GM19043 (cell line): ENCODE results near the gene FNBP1.

Source experiments
- ATAC-seq: cut with Tn5 transposase; IDR thresholded peaks from one replicate; pipeline ENCODE4 v1.9.1; 2021; ENCODE audit warnings: low read depth; ENCODE audit not compliant: unreplicated experiment

FNBP1 gene

DNA sequence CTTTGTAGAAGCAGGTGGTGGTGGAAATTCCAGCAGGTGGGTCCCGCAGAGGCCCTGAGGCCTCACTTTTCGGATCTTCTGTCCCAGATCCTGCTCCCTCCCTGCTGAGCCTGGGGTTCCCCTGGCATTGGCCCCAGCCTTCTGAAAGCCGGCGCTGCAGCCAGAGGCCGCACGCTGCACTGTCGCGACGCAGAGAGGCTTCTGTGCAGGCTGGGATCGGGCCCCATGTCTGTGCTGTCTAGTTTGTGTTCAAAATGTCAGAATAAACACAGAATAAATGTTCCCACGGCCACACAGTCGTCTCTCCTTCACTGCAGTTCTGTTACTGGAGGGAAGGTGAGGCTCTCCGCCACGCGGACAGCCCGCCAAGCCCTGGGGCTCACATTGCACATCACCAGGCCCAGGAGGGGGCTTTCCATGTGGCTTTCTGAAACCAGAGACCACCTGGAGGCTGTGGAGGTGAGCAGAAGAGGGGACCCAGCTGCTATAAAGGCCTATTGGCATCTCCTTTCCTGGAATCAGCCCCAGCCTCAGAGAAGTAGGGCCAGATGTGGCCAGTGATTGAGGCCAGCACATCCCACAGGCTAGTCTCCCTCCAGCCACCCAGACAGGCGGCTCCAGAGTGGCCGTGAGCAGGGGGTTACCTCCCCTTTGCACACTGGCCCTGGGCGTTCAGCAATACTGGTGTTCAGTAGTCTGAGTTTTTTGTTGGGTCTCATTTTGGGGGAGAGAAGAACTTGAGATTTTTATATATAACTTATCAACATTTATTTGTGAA, 161.3 kb downstream of the FNBP1 start:
- no peak for ATAC-seq

GRCh38 chr9:129880654-129881546, 162.1 kb downstream of the FNBP1 start:
- no peak for ATAC-seq

DNA sequence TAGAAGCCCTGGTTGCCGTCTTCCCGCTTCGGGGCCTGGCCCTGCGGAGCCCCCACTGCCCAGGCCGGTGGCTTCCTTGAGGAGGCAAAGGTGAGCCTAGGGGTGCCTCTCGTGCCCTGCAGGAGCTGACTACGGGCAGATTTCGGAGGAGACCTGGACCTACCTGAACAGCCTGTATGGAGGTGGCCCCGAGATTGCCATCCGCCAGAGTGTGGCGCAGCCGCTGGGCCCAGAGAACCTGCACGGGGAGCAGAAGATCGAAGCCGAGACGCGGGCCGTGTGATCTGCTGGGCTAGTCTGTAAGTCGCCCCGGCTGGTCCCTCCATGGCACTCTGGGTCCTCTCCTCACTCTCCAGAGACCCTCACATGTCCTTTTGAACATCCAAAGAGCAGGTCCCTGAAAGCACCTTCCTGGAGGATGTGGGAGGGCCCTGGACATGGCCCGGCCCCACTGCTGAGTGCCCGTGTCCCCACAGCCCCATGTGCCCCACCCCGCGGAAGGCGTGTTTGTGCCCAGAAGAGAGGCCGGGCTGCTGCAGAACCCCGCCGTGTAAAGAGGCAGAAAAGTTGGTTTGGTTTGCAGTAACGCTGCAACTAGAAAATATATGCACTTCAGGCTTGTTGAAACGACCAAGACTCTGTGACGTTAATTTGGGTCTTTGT, 162.9 kb downstream of the FNBP1 start:
- no peak for ATAC-seq

DNA sequence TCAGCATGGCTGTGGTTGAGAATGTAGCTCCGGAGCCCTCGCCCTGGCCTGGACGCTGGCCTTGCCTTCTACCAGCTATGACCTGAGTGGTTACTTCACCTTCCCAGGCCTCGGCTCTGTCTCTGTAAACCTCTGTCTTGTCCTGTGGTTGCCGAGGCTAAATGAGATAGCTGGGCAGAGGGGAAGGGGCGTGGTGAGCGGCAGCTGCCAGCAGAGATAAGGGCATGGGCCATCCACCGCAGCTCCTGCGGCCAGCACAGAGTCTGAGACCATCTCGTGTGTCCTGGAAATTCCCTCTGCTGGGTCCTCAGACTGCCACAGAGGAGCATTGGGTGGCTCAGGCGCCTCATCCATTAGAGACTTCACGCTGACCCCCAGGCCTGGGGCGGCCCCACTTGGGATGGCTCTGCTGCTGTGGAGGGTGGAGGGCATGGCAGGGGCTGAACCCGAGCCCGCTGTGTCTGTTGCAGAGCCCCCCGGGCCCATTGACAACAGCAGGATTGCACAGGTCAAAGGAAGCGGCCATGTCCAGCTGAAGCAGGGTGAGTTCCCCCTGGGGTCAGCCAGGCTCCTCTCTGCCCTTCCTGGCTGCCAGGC, 163.8 kb downstream of the FNBP1 start:
- no peak for ATAC-seq

GRCh38 chr9:129878291-129878690, 164.7 kb downstream of the FNBP1 start:
- ATAC-seq: no peak

GRCh38 chr9:129876815-129877214, 166.2 kb downstream of the FNBP1 start:
- no peak for ATAC-seq

DNA sequence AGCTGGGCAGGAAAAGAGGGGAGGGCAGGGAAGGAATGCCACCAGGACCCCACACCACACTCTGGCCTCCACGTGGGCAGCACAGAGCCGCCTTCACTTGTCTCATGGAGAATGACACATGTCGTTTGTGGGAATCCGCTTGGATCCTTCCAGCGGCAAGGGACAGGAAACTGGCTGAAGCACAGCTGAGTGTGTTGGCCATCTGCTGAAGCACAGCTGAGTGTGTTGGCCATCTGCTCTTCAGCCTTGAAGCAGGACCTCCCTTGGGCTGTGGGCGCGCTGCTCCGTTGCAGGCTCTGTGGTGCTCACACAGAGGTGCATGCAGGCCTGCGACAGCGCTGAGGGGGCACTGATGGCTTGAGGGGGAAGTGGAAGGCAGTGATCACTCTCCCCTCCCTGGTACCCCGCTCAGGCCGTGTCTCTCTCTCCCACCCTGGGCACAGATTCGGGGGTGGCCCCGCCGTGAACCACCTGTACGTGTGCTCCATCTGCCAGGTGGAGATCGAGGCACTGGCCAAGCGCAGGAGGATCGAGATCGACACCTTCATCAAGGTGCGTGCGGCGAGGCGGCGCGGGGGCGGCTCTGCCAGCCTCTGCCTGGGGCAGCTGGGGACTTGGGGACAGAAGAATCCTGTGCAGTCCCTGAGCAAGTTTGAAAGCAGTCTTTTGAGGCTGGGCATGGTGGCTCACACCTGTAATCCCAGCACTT, 167.1 kb downstream of the FNBP1 start:
- no peak for ATAC-seq

DNA sequence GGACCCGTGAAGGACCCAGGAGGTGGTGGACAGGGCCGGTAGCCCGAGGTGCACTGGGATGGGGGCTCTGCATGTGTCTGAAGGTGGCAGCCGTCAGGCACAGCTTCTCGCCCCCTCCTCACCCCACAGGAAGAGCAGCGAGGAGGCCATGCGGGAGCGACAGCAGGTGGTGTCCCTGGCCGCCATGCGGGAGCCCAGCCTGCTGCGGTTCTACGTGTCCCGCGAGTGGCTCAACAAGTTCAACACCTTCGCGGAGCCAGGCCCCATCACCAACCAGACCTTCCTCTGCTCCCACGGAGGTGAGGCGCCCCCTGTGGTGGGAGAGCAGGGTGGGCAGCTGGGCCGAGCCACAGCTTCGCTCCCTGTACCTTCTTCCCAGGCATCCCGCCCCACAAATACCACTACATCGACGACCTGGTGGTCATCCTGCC, 167.8 kb downstream of the FNBP1 start:
- no peak for ATAC-seq

DNA sequence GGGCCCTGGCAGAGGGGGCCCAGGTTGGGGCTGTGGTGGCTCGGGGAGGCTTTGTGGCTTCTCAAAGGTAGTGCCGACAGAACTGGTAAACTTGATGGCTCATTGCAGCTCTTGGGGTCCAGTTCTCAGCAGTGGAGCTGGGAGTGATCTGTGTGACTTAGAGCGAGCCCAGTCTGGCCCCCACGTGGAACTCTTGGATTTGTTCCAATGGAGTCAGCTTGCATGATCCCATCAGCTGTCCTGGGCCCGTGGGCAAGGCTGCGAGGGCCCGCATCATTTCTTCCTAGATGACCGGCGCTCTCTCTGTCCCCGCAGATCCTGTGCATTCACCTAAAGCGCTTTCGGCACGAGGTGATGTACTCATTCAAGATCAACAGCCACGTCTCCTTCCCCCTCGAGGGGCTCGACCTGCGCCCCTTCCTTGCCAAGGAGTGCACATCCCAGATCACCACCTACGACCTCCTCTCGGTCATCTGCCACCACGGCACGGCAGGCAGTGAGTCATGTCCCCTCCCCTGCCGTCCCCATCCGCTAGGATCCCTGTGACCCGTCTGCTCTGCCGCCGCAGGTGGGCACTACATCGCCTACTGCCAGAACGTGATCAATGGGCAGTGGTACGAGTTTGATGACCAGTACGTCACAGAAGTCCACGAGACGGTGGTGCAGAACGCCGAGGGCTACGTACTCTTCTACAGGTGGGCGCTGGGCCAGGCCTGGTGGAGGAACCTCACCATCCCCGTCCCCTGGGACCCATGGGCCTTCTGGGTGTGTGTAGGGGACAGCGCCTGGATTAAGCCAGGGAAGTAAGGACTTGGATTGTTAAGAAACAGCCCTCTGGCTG, 168.5 kb downstream of the FNBP1 start:
- ATAC-seq: no peak

DNA sequence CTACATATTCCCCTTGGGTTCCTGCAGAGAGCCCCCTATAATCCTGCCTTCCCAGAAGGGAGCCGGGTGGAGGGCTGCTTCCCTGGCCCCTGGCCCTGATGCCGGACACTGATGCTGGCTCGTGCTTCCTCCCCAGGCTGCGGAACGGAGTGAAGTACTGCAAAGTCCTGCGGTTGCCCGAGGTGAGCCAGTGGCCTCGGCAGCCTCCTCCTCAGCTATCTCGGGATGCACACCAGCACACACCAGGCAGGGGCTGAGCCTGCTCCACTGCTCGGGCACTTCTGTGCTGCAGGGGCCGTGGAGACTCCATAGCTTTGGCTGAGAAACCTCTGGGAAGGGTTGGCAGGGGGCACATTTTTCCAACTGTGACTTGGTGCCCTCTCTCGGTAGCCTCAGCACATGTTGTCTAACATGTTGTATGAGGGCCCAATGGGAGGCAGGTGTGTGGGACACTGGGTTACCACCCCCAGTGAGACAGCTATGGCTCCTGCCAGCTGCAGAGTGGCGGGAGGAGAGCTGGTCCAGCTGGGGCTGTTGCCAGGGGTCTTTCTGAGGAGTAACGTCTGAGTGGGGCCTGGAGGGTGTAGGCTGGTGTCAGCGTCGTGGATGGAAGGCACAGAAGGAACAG, 169.3 kb downstream of the FNBP1 start:
- ATAC-seq: no peak

- ATAC-seq: no peak
These were observed 171.9 kb downstream of the FNBP1 start for GRCh38 chr9:129871046-129871445.

GRCh38 chr9:129869585-129870501, 173.1 kb downstream of the FNBP1 start:
- no peak for ATAC-seq

- no peak for ATAC-seq
These were observed 174.0 kb downstream of the FNBP1 start for GRCh38 chr9:129868872-129869486.

DNA sequence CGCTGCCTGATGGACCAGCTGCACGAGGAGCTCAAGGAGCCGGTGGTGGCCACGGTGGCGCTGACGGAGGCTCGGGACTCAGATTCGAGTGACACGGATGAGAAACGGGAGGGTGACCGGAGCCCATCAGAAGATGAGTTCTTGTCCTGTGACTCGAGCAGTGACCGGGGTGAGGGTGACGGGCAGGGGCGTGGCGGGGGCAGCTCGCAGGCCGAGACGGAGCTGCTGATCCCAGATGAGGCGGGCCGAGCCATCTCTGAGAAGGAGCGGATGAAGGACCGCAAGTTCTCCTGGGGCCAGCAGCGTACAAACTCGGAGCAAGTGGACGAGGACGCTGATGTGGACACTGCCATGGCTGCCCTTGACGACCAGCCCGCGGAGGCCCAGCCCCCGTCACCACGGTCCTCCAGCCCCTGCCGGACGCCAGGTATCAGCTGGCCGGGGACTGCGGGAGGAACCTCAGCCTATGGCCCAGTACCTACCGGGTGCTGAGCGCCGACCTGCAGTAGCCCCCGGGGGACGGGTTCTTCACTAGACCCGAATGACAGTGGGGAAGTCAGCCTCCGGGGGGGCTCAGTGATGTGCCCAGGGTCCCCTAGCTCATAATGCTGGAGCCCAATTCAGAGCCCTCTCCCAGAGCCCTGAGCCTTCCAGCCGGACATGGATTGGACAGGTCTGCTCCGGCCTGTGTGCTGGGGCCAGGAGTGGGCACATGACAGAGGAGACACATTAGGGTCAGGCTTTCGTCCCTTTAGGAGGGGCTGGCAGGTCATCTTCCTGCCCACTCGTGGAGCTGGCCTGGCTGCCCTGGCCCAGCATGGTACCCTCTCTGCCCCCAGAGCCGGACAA, 174.7 kb downstream of the FNBP1 start:
- ATAC-seq: no peak

GRCh38 chr9:129867136-129868022, 175.6 kb downstream of the FNBP1 start:
- ATAC-seq: no peak
